ENCODE data around the gene IMMP2L. TPM values are rescaled to one million over a fixed set of nuclear protein-coding genes. Genes with fewer than 3 reads are reported as not detected.

Gene IMMP2L
- total RNA-seq, 1 experiment from 2014 or later, result 17.2 TPM

GRCh38 chr7:111495173-111495810 is 67.0 kb downstream of the IMMP2L start:
- Histone ChIP-seq H3K36me3 (ENCODE audit: insufficient read depth, low read length) (no peaks in the 10 kb centered on the region), H3K4me3 (ENCODE audit: low read length) (no peak overlapping the region), H3K9me2 (replicated peaks; ENCODE audit: insufficient read depth, low read length) (no peaks in the 10 kb centered on the region), H3K4me2 (ENCODE audit: low read depth, low read length, poor library complexity, severe bottlenecking) (no peak overlapping the region), H3K27me3 (ENCODE audit: low read length) (no peaks in the 10 kb centered on the region), H3K79me2 (ENCODE audit: low read length) (0 out of 2 replicates have a peak, but pooled peaks cover 5% of the 10 kb centered on the region), H3K4me1 (ENCODE audit: low read length) (no peaks in the 10 kb centered on the region), H2AFZ (ENCODE audit: low read length) (no peak overlapping the region), H3K9ac (ENCODE audit: low read length) (no peak overlapping the region), H4K20me1 (ENCODE audit: insufficient read depth, low read depth, low read length) (no peaks in the 10 kb centered on the region), H3K9me3 (ENCODE audit: low read length) (no peaks in the 10 kb centered on the region), H3K27ac (ENCODE audit: low read length) (no peak overlapping the region)
- DNase-seq, result no peak

DNA sequence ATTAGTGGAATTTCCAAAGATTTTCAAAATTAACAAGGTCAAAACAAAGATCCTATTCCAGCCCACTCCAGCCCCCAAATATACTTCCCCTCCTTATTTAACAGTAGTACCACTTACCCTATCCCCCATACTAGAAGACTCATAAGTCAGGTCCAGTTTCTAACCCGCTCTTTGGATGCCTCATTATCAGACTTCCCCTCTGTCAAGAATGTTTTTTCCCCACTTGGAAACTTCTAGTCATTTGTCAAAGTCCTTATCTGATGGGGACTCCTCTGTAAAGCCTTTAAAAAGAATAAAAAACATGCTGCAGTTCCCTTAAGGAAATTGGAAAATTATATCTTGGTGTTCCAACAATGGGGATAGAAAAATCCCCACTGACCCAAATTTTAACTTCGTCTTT is 70.1 kb downstream of the IMMP2L start:
- Histone ChIP-seq H3K9me2 (replicated peaks; ENCODE audit: insufficient read depth, low read length) (no peaks in the 10 kb centered on the region), H3K4me3 (ENCODE audit: low read length) (no peak overlapping the region), H3K79me2 (ENCODE audit: low read length) (0 out of 2 replicates have a peak, but pooled peaks cover 5% of the 10 kb centered on the region), H3K9me3 (ENCODE audit: low read length) (no peaks in the 10 kb centered on the region), H3K27me3 (ENCODE audit: low read length) (no peaks in the 10 kb centered on the region), H3K4me2 (ENCODE audit: low read depth, low read length, poor library complexity, severe bottlenecking) (no peak overlapping the region), H4K20me1 (ENCODE audit: insufficient read depth, low read depth, low read length) (no peaks in the 10 kb centered on the region), H3K27ac (ENCODE audit: low read length) (no peak overlapping the region), H3K9ac (ENCODE audit: low read length) (no peak overlapping the region), H2AFZ (ENCODE audit: low read length) (no peak overlapping the region), H3K4me1 (ENCODE audit: low read length) (no peaks in the 10 kb centered on the region), H3K36me3 (ENCODE audit: insufficient read depth, low read length) (no peaks in the 10 kb centered on the region)
- DNase-seq, result no peak

DNA sequence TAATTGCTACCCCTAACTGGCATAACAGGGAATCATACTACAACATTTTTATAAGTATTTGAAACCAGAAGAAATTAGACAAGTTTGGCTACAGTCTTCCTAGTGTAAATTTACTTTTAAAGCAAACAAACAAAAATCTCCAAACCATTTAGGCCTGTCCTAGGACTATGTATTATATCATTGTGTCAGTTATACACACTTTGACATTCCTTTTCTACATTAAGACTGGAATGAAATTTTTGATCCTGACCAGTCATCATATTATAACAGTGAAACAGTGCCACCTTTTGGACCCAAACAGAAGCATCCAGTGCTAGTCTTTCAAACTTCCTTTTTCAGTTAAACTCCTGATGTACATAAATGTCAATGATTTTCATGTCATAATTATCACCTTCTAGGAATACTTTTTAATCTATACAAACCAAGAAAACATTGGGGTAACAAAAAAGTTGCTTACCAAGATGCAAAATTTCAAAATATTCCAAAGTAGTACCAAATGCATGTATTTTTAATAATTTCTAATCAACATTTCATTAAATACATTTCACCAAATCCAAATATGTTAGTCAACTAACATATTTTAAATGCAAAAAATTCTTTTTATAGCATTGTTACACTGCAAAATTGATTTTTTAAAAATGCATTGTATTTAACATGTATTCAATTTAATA is 75.7 kb downstream of the IMMP2L start:
- Histone ChIP-seq H3K79me2 (ENCODE audit: low read length) (no peaks in the 10 kb centered on the region), H3K36me3 (ENCODE audit: insufficient read depth, low read length) (no peaks in the 10 kb centered on the region), H3K9me2 (replicated peaks; ENCODE audit: insufficient read depth, low read length) (no peaks in the 10 kb centered on the region), H3K4me3 (ENCODE audit: low read length) (no peak overlapping the region), H2AFZ (ENCODE audit: low read length) (no peak overlapping the region), H3K4me2 (ENCODE audit: low read depth, low read length, poor library complexity, severe bottlenecking) (no peak overlapping the region), H3K4me1 (ENCODE audit: low read length) (no peaks in the 10 kb centered on the region), H4K20me1 (ENCODE audit: insufficient read depth, low read depth, low read length) (no peaks in the 10 kb centered on the region), H3K9ac (ENCODE audit: low read length) (no peak overlapping the region), H3K9me3 (ENCODE audit: low read length) (no peaks in the 10 kb centered on the region), H3K27me3 (ENCODE audit: low read length) (no peaks in the 10 kb centered on the region), H3K27ac (ENCODE audit: low read length) (no peak overlapping the region)
- DNase-seq, result peak; percentile 82

DNA sequence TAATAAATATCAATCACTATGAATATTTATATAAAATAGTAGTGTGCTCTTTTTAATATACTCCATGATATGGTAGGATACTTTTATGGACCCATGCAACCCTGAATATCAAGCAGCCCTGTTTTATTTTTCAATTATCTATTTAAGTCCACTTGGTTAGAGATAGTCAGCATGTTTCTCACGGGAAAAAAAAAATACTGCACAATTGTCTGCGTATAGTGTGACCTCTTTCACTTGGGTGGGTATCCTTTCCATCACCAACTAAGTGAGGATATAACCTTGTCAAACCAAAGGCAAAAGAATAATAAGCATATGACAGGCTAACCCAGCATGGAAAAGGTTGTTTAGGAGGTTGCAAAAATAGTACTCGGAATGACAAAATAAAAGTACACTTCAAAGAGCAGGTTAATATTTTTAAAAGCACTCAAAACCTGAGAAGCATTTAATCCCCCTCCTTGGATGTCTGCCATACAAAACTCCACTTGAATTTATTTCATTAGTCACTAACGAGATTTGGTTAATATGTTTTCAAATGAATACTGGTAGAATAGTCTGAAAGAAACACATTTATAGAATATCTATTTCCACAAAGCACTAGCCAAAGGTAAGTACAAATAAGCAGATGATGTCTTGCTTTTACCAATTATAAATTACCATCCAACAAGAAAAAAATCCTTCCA is 76.5 kb downstream of the IMMP2L start:
- no peaks in the 10 kb centered on the region for H3K4me1 ChIP-seq (ENCODE audit: low read length)
- H3K27ac ChIP-seq (ENCODE audit: low read length), result no peak overlapping the region
- H3K9me2 ChIP-seq (replicated peaks; ENCODE audit: insufficient read depth, low read length), result no peaks in the 10 kb centered on the region
- no peaks in the 10 kb centered on the region for H3K36me3 ChIP-seq (ENCODE audit: insufficient read depth, low read length)
- no peaks in the 10 kb centered on the region for H3K79me2 ChIP-seq (ENCODE audit: low read length)
- no peak for DNase-seq
- no peak overlapping the region for H3K4me3 ChIP-seq (ENCODE audit: low read length)
- H2AFZ ChIP-seq (ENCODE audit: low read length), result no peak overlapping the region
- H3K9me3 ChIP-seq (ENCODE audit: low read length), result no peaks in the 10 kb centered on the region
- H3K4me2 ChIP-seq (ENCODE audit: low read depth, low read length, poor library complexity, severe bottlenecking), result no peak overlapping the region
- no peak overlapping the region for H3K9ac ChIP-seq (ENCODE audit: low read length)
- no peaks in the 10 kb centered on the region for H4K20me1 ChIP-seq (ENCODE audit: insufficient read depth, low read depth, low read length)
- H3K27me3 ChIP-seq (ENCODE audit: low read length), result no peaks in the 10 kb centered on the region

DNA sequence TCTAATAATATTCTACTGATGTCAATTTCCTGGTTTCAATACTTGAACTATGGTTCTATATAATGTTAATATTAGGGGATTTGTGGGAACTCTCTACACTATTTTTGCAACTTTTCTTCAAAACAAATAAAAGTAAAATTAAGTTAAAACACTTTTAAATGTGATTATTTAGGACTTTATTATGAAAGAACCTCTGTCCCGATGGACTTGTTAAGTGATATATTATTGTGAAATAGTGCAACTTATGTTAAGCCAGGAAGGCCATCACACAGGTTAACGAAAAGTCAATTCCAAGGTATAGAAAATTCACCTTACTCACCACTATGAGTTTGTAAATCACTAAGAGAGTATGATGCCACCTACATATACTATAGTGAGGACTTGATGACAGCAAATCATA is 79.2 kb downstream of the IMMP2L start:
- Histone ChIP-seq H3K27me3 (ENCODE audit: low read length) (no peaks in the 10 kb centered on the region), H3K4me1 (ENCODE audit: low read length) (no peaks in the 10 kb centered on the region), H3K4me3 (ENCODE audit: low read length) (no peak overlapping the region), H4K20me1 (ENCODE audit: insufficient read depth, low read depth, low read length) (no peaks in the 10 kb centered on the region), H3K9me3 (ENCODE audit: low read length) (no peaks in the 10 kb centered on the region), H3K4me2 (ENCODE audit: low read depth, low read length, poor library complexity, severe bottlenecking) (no peak overlapping the region), H3K9me2 (replicated peaks; ENCODE audit: insufficient read depth, low read length) (no peaks in the 10 kb centered on the region), H3K36me3 (ENCODE audit: insufficient read depth, low read length) (no peaks in the 10 kb centered on the region), H3K9ac (ENCODE audit: low read length) (no peak overlapping the region), H3K79me2 (ENCODE audit: low read length) (no peaks in the 10 kb centered on the region), H2AFZ (ENCODE audit: low read length) (no peak overlapping the region), H3K27ac (ENCODE audit: low read length) (no peak overlapping the region)
- DNase-seq, result no peak

DNA sequence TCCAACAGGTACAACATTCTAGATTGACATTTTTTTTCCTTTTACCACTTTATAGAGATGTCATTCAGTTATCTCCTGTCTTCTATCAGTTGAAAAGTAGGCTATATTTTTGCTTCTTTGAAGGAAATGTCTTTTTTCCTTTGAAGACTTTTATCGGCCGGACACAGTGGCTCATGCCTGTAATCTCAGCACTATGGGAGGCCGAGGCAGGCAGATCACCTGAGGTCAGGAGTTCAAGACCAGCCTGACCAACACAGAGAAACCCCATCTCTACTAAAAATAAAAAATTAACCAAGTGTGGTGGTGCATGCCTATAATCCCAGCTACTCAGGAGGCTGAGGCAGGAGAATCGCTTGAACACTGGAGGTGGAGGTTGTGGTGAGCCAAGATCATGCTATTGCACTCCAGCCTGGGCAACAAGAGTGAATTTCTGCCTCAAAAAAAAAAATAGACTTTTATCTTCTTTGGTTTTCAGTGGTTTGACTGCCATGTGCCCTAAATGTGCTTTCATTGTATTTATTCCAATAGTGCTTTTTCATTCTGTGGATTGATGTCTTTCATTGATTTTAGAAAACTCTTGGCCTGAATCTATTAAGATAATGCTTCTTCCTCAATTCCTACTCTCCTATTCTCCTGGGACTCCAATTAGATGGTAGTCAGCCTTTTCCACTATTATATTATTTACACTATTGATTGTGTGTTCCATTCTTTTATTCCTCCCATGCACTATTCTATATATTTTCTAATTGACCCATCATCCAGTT is 84.6 kb downstream of the IMMP2L start:
- 0 out of 2 replicates have a peak, but pooled peaks cover 4% of the 10 kb centered on the region for H3K79me2 ChIP-seq (ENCODE audit: low read length)
- no peak overlapping the region for H3K4me3 ChIP-seq (ENCODE audit: low read length)
- no peaks in the 10 kb centered on the region for H4K20me1 ChIP-seq (ENCODE audit: insufficient read depth, low read depth, low read length)
- no peaks in the 10 kb centered on the region for H3K9me2 ChIP-seq (replicated peaks; ENCODE audit: insufficient read depth, low read length)
- no peak overlapping the region for H3K9ac ChIP-seq (ENCODE audit: low read length)
- DNase-seq, result no peak
- no peak overlapping the region for H3K4me2 ChIP-seq (ENCODE audit: low read depth, low read length, poor library complexity, severe bottlenecking)
- no peak overlapping the region for H3K27ac ChIP-seq (ENCODE audit: low read length)
- no peaks in the 10 kb centered on the region for H3K36me3 ChIP-seq (ENCODE audit: insufficient read depth, low read length)
- no peaks in the 10 kb centered on the region for H3K9me3 ChIP-seq (ENCODE audit: low read length)
- H3K27me3 ChIP-seq (ENCODE audit: low read length), result no peaks in the 10 kb centered on the region
- H2AFZ ChIP-seq (ENCODE audit: low read length), result no peak overlapping the region
- H3K4me1 ChIP-seq (ENCODE audit: low read length), result no peaks in the 10 kb centered on the region

DNA sequence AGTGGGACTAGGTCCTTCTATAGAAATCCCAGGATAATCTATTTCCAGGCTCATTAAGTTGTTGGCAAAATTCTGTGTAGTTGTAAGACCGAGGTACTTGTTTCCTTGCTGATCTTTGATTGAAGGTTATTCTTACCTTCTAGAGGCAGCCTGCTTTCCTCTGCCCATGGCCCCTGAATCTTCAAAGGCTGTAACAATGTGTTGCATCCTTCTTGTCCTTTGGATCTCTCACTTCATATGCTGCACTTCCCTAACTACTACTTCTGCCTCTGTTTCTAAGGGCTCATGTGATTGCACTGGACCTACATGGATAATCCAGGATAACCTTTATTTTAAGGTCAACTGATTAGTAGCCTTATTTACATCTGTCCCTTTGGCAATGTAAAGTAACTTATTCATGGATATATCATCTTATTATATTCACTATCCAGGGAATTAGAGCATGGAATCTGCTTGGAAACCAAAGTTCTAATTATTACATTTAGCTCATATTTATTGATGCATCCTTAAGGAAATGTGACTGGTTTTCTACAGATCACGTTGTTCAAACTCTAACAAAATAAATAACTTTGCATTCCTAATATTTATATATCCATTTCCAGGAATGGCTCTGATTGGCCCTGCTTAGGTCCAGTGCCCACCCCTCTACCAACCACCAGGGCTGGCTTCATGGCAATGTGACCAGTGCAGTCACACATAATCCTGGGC is 85.6 kb downstream of the IMMP2L start:
- no peak overlapping the region for H3K4me2 ChIP-seq (ENCODE audit: low read depth, low read length, poor library complexity, severe bottlenecking)
- H2AFZ ChIP-seq (ENCODE audit: low read length), result no peak overlapping the region
- H3K9me2 ChIP-seq (replicated peaks; ENCODE audit: insufficient read depth, low read length), result no peaks in the 10 kb centered on the region
- H4K20me1 ChIP-seq (ENCODE audit: insufficient read depth, low read depth, low read length), result no peaks in the 10 kb centered on the region
- no peak overlapping the region for H3K4me3 ChIP-seq (ENCODE audit: low read length)
- H3K27ac ChIP-seq (ENCODE audit: low read length), result no peak overlapping the region
- H3K4me1 ChIP-seq (ENCODE audit: low read length), result no peaks in the 10 kb centered on the region
- H3K27me3 ChIP-seq (ENCODE audit: low read length), result no peaks in the 10 kb centered on the region
- no peak overlapping the region for H3K9ac ChIP-seq (ENCODE audit: low read length)
- no peak for DNase-seq
- H3K36me3 ChIP-seq (ENCODE audit: insufficient read depth, low read length), result no peaks in the 10 kb centered on the region
- H3K79me2 ChIP-seq (ENCODE audit: low read length), result 0 out of 2 replicates have a peak, but pooled peaks cover 4% of the 10 kb centered on the region
- H3K9me3 ChIP-seq (ENCODE audit: low read length), result no peaks in the 10 kb centered on the region

All from Karpas-422 (cell line).